Ishikawa (cell line): Measurements from ENCODE around the gene URAD.

Experiments
- CEBPB ChIP-seq: IDR thresholded peaks from 2 replicates; pipeline ENCODE4 v1.6.1; 2012
- CREB1 ChIP-seq: IDR thresholded peaks from 2 replicates; pipeline ENCODE4 v1.6.1; 2012; ENCODE audit warnings: low read depth
- EGR1 ChIP-seq: IDR thresholded peaks from 2 replicates; pipeline ENCODE4 v1.6.1; 2012
- EP300 ChIP-seq: IDR thresholded peaks from 2 replicates; pipeline ENCODE4 v1.6.1; 2012; ENCODE audit warnings: borderline replicate concordance
- FOXM1 ChIP-seq: IDR thresholded peaks from 2 replicates; pipeline ENCODE4 v1.6.1; 2012; ENCODE audit warnings: low read depth, borderline replicate concordance
- NFIC ChIP-seq: IDR thresholded peaks from 2 replicates; pipeline ENCODE4 v1.6.1; 2012
- RAD21 ChIP-seq: IDR thresholded peaks from 2 replicates; pipeline ENCODE4 v1.6.1; 2012; ENCODE audit warnings: low read depth
- TAF1 ChIP-seq: IDR thresholded peaks from 2 replicates; pipeline ENCODE4 v1.6.1; 2012; ENCODE audit warnings: low read depth, mild to moderate bottlenecking
- TCF12 ChIP-seq: IDR thresholded peaks from 2 replicates; pipeline ENCODE4 v1.6.1; 2012; ENCODE audit warnings: low read depth
- TEAD4 ChIP-seq: IDR thresholded peaks from 2 replicates; pipeline ENCODE4 v1.6.1; 2012
- YY1 ChIP-seq: IDR thresholded peaks from 2 replicates; pipeline ENCODE4 v1.6.1; 2012; ENCODE audit warnings: low read depth
- ZBTB7A ChIP-seq: IDR thresholded peaks from 2 replicates; pipeline ENCODE4 v1.6.1; 2012; ENCODE audit warnings: low read depth
- TF ChIP-seq, protein P1 (sequence below): IDR thresholded peaks from 2 replicates; pipeline ENCODE4 v1.6.1; 2012
- TF ChIP-seq, protein P2 (sequence below): IDR thresholded peaks from 2 replicates; pipeline ENCODE4 v1.6.1; 2012; ENCODE audit warnings: low read depth, mild to moderate bottlenecking
- TF ChIP-seq, protein P3 (sequence below): IDR thresholded peaks from 2 replicates; pipeline ENCODE4 v1.6.1; 2012

Gene URAD

DNA sequence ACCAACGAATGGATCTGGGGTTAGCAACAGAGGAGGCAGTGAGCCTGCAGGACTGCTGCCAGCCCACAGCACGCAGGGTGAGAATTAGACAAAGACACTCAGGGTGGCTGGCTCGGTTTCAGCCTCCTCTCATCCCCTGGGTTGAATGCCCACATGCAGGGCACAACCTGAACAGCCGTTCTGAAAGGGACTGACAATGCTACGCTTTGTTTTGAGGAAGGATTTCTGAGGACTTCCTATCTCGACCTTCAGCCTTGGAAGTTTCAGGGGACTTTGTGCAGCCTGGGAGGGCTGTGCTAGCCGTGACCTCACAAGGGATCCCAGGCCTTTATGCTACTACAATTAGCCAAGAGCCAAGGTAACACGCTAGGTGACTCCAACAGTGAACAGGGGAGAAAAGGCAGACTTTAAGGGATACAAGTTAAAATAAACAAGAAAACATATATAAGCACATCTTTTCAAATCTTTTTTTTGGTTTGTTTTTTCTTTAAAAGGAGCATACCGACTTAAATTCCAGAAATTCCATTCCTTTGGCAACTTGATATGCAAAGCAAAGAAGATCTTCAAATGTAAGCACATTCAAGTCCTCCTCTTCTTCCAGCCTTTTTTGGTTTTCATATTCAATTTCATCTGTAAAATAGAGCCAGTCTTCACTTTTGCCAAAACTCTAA is 34.5 kb upstream of the URAD start:
- TF ChIP-seq, protein P1, sequence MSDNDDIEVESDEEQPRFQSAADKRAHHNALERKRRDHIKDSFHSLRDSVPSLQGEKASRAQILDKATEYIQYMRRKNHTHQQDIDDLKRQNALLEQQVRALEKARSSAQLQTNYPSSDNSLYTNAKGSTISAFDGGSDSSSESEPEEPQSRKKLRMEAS = no peak
- peak; percentile 22; the same call in 1 of the 2 replicates for TF ChIP-seq TEAD4

DNA sequence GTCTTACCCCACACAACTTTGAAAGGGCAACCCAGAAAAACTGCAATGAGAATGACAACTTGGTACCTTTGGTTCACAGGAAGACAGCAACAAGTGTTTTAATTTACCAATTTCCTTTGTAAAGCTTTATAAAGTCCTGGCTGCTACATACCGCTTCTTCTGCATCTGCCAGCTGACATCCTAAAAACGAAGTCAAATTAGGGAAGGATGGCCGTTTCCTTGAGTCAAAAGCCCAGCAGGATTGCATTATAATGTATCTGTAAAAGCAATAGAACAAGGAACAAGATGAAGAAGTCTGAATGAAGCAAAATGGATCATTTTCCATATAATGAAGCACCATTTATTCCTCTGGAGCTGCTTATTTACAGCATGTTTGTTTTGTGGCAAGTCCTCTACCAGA is 25.8 kb upstream of the URAD start:
- TF ChIP-seq TEAD4 = no peak
- TF ChIP-seq, protein P2, sequence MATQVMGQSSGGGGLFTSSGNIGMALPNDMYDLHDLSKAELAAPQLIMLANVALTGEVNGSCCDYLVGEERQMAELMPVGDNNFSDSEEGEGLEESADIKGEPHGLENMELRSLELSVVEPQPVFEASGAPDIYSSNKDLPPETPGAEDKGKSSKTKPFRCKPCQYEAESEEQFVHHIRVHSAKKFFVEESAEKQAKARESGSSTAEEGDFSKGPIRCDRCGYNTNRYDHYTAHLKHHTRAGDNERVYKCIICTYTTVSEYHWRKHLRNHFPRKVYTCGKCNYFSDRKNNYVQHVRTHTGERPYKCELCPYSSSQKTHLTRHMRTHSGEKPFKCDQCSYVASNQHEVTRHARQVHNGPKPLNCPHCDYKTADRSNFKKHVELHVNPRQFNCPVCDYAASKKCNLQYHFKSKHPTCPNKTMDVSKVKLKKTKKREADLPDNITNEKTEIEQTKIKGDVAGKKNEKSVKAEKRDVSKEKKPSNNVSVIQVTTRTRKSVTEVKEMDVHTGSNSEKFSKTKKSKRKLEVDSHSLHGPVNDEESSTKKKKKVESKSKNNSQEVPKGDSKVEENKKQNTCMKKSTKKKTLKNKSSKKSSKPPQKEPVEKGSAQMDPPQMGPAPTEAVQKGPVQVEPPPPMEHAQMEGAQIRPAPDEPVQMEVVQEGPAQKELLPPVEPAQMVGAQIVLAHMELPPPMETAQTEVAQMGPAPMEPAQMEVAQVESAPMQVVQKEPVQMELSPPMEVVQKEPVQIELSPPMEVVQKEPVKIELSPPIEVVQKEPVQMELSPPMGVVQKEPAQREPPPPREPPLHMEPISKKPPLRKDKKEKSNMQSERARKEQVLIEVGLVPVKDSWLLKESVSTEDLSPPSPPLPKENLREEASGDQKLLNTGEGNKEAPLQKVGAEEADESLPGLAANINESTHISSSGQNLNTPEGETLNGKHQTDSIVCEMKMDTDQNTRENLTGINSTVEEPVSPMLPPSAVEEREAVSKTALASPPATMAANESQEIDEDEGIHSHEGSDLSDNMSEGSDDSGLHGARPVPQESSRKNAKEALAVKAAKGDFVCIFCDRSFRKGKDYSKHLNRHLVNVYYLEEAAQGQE = no peak
- TF ChIP-seq FOXM1 = no peak
- no peak for TF ChIP-seq RAD21
- no peak for TF ChIP-seq EGR1
- no peak for TF ChIP-seq ZBTB7A
- TF ChIP-seq YY1 = no peak
- no peak for TF ChIP-seq CEBPB
- TF ChIP-seq, protein P3, sequence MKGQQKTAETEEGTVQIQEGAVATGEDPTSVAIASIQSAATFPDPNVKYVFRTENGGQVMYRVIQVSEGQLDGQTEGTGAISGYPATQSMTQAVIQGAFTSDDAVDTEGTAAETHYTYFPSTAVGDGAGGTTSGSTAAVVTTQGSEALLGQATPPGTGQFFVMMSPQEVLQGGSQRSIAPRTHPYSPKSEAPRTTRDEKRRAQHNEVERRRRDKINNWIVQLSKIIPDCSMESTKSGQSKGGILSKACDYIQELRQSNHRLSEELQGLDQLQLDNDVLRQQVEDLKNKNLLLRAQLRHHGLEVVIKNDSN = no peak
- TF ChIP-seq CREB1 = no peak

DNA sequence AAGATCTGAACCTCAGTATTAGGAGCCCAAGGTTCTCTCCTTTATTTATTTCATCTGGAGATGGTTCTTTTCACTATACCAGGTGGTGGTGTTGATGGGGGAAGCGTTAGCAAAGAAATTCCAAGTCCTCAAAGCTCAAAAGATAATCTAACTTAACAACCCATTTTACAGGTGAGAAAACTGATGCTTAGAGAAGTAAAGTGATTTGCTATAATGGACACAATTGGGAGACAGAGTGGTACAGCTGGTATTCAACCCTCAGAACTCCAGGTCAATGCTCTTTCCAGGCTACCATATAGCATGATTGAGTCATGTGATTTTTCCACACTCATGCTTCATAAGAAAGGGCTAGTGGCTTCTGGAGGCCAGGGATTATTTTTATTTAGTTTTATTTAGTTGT is 25.0 kb upstream of the URAD start:
- TF ChIP-seq EGR1 (no peak), TCF12 (no peak), YY1 (no peak), TAF1 (no peak), CEBPB (no peak), FOXM1 (no peak), EP300 (no peak), CREB1 (no peak), NFIC (no peak), ZBTB7A (no peak), TEAD4 (no peak), RAD21 (no peak)
- TF ChIP-seq, protein P1 = no peak
- TF ChIP-seq, protein P2 = no peak
- TF ChIP-seq, protein P3 = no peak

DNA sequence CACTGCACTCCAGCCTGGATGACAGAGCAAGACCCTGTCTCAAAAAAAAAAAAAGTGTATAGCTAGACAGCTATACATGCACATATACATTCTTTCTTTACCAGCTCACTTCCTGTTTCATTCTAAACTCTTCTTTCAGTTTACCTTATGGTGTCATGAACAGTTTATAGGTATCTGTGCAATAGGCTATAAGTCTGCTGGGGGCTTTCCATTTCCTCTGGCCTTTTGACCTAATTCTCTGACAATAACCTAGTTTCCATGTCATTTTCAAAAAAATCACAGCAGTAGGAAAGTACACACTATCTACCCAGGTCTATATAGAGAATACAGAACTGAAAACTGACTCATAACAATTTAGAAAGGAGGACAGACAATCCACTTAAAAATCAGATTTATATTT is 24.4 kb upstream of the URAD start:
- TF ChIP-seq TAF1 (no peak), FOXM1 (no peak), EP300 (no peak), TCF12 (no peak), ZBTB7A (no peak)

DNA sequence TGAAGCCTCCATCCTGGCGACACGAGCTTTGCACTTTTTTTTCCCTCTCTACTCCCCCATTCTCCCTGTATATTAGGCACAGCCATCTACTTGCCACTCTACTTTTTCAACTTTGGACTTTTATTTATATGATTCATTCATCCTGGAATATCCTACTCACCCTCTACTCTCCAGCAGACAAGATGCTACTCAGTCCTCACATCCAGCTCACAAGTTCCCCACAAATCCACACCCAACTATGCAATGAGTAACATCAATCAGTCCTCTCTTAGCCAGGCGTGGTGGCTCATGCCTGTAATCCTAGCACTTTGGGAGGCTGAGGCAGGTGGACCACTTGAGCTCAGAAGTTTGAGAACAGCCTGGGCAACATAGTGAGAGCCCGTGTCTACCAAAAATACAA is 23.9 kb upstream of the URAD start:
- TF ChIP-seq FOXM1 (no peak), ZBTB7A (no peak), CEBPB (no peak), EP300 (no peak), TCF12 (no peak), RAD21 (no peak), NFIC (no peak), YY1 (no peak), CREB1 (no peak), EGR1 (no peak)
- TF ChIP-seq, protein P3 = no peak
- TF ChIP-seq, protein P1 = no peak
- TF ChIP-seq, protein P2 = no peak
